Prostate gland (tissue), 2 donors: ENCODE measurements around the gene MZT1. TPM values are rescaled to one million over a fixed set of nuclear protein-coding genes. Genes with fewer than 3 reads are reported as not detected.

Source experiments
- DNase-seq: peaks from one replicate; pipeline ENCODE4 v3.0.0-alpha.2; 2019; ENCODE audit warnings: low spot score
- H3K27ac ChIP-seq, 2 donors: fragments of 200-600 bp; sonication (generic); 2 replicates each; pipeline ENCODE4 v1.5.1; 2017 to 2019
- H3K27me3 ChIP-seq: fragments of 200-600 bp; sonication (generic); replicated peaks from 2 replicates; pipeline ENCODE4 v1.5.1; 2019; ENCODE audit not compliant: insufficient read depth
- H3K36me3 ChIP-seq, 2 donors: fragments of 200-600 bp; sonication (generic); 1 replicate in 1 of 2; 2 replicates in 1 of 2; pipeline versions ENCODE4 v1.5.1 to v1.8.1; 2017 to 2019
- H3K4me1 ChIP-seq: fragments of 200-600 bp; sonication (generic); replicated peaks from 2 replicates; pipeline ENCODE4 v1.5.1; 2019
- H3K4me3 ChIP-seq, 2 donors: fragments of 200-600 bp; sonication (generic); 2 replicates each; pipeline ENCODE4 v1.5.1; 2017 to 2019
- H3K9me3 ChIP-seq: fragments of 200-600 bp; sonication (generic); 2 replicates; pipeline ENCODE4 v1.5.1; 2017
- CTCF ChIP-seq, 4 experiments: fragments of 200-600 bp in 2 of 4; fragments of 450-650 bp in 2 of 4; sonication (generic) in 2 of 4; IDR thresholded peaks; 1 replicate in 3 of 4; 2 replicates in 1 of 4; pipeline ENCODE4 v1.5.1; 2016 to 2019; ENCODE audit warnings: antibody characterized with exemption in 4 of 4, mild to moderate bottlenecking in 2 of 4, moderate library complexity in 2 of 4
- POLR2A ChIP-seq: fragments of 450-650 bp; IDR thresholded peaks from one replicate; pipeline ENCODE4 v1.6.1; 2016; ENCODE audit warnings: antibody characterized with exemption, mild to moderate bottlenecking
- POLR2AphosphoS5 ChIP-seq: sonication (generic); formaldehyde crosslinking; IDR thresholded peaks from one replicate; pipeline ENCODE4 v1.6.1; 2017; ENCODE audit warnings: antibody characterized with exemption
- WGBS: methylation state at CpG from one replicate; pipeline ENCODE4 v1.1.5; 2018; 5-methylcytosine and 5-hydroxymethylcytosine counted together
- intact Hi-C: fragments of 100-400 bp; cut with DNase I; formaldehyde crosslinking; loops from one replicate; pipeline ENCODE4 v1.14.2; 2022
- total RNA-seq, 2 donors: library from RNA; depleted of rRNA; stranded (reverse); fragments of >200 nt; gene quantifications; one replicate each; pipeline ENCODE4 v1.1.0, GENCODE V29; 2016

Gene MZT1
- total RNA-seq, 2 donors from 2014 or later = 2.8 to 5.4 TPM

- intact Hi-C loops = no loop called here
Observed at GRCh38 chr13:72692884-72693514, 34.4 kb downstream of the MZT1 start.

GRCh38 chr13:72689181-72689696, 38.2 kb downstream of the MZT1 start:
- Histone ChIP-seq H3K27ac (no peak overlapping the region), H3K27me3 (no peaks in the 10 kb centered on the region), H3K9me3 (no peaks in the 10 kb centered on the region), H3K4me3 (no peak overlapping the region), H3K36me3 (no peaks in the 10 kb centered on the region), H3K4me1 (no peaks in the 10 kb centered on the region)
- no peak for DNase-seq
- intact Hi-C loops = no loop called here
- TF ChIP-seq POLR2A (no peak), CTCF (IDR thresholded peaks at IDR 0.05) (no peak), POLR2AphosphoS5 (no peak)

More at GRCh38 chr13:72692884-72693514, 34.4 kb downstream of the MZT1 start:
- H3K4me3 ChIP-seq = no peak overlapping the region
- H3K9me3 ChIP-seq = no peaks in the 10 kb centered on the region
- 66% methylated on average over 5 of the region's 5 CpGs for WGBS
- no peaks in the 10 kb centered on the region for H3K36me3 ChIP-seq
- H3K4me1 ChIP-seq = no peaks in the 10 kb centered on the region
- H3K27me3 ChIP-seq = no peaks in the 10 kb centered on the region
- TF ChIP-seq POLR2A (no peak), POLR2AphosphoS5 (no peak), CTCF (IDR thresholded peaks at IDR 0.05) (no peak)
- DNase-seq = no peak
- H3K27ac ChIP-seq = no peak overlapping the region

- no peaks in the 10 kb centered on the region for H3K4me1 ChIP-seq
- intact Hi-C loops = no loop called here
- H3K36me3 ChIP-seq = no peaks in the 10 kb centered on the region
- 51% methylated on average over 3 of the region's 3 CpGs for WGBS
- no peak overlapping the region for H3K27ac ChIP-seq
- no peaks in the 10 kb centered on the region for H3K27me3 ChIP-seq
- no peak for DNase-seq
- no peaks in the 10 kb centered on the region for H3K9me3 ChIP-seq
- no peak for TF ChIP-seq POLR2A
- no peak overlapping the region for H3K4me3 ChIP-seq
Observed at GRCh38 chr13:72686766-72687165, 40.7 kb downstream of the MZT1 start.

- no peaks in the 10 kb centered on the region for H3K4me1 ChIP-seq
- no peak overlapping the region for H3K27ac ChIP-seq
- 95% methylated on average over 1 of the region's 1 CpG for WGBS
- TF ChIP-seq CTCF (IDR thresholded peaks at IDR 0.05) (no peak), POLR2A (no peak), POLR2AphosphoS5 (no peak)
- no peaks in the 10 kb centered on the region for H3K36me3 ChIP-seq
- no peaks in the 10 kb centered on the region for H3K9me3 ChIP-seq
- intact Hi-C loops = no loop called here
- H3K27me3 ChIP-seq = no peaks in the 10 kb centered on the region
- H3K4me3 ChIP-seq = no peak overlapping the region
- no peak for DNase-seq
Observed at GRCh38 chr13:72680353-72680752, 47.1 kb downstream of the MZT1 start.

GRCh38 chr13:72678312-72678711, 49.1 kb downstream of the MZT1 start:
- Histone ChIP-seq H3K9me3 (no peaks in the 10 kb centered on the region), H3K27me3 (no peaks in the 10 kb centered on the region), H3K4me1 (no peaks in the 10 kb centered on the region), H3K4me3 (no peak overlapping the region), H3K36me3 (no peaks in the 10 kb centered on the region), H3K27ac (no peak overlapping the region)
- intact Hi-C loops = no loop called here
- TF ChIP-seq CTCF (IDR thresholded peaks at IDR 0.05) (no peak), POLR2A (no peak)
- no peak for DNase-seq
- WGBS = 2% methylated on average over 1 of the region's 1 CpG
